Epithelial cell of esophagus (primary cell): ENCODE data around the gene TGM2.

ENCODE experiments used
- DNase-seq: peaks from one replicate; pipeline ENCODE4 v3.0.0; 2010; ENCODE audit warnings: low read depth
- H3K4me3 ChIP-seq: 2 replicates; pipeline ENCODE4 v1.5.1; 2011; ENCODE audit warnings: mild to moderate bottlenecking, low read length, control low read depth
- CTCF ChIP-seq: IDR thresholded peaks from 2 replicates; pipeline ENCODE4 v1.5.1; 2011; ENCODE audit warnings: low read depth, mild to moderate bottlenecking, low read length, control low read depth, inconsistent platforms; ENCODE audit not compliant: insufficient read depth; ENCODE audit errors: missing control alignments

Gene TGM2

GRCh38 chr20:38082894-38083293, 82.2 kb downstream of the TGM2 start:
- DNase-seq: no peak
- no peak for TF ChIP-seq CTCF
- H3K4me3 ChIP-seq: no peak overlapping the region

- no peak for DNase-seq
- no peak for TF ChIP-seq CTCF
- H3K4me3 ChIP-seq: no peak overlapping the region
These were observed 83.5 kb downstream of the TGM2 start for GRCh38 chr20:38081575-38081974.

- TF ChIP-seq CTCF: no peak
- no peak overlapping the region for H3K4me3 ChIP-seq
- no peak for DNase-seq
These were observed 85.7 kb downstream of the TGM2 start for GRCh38 chr20:38079353-38079752.

- no peak overlapping the region for H3K4me3 ChIP-seq
- DNase-seq: no peak
- TF ChIP-seq CTCF: no peak
These were observed 87.0 kb downstream of the TGM2 start for GRCh38 chr20:38078084-38078483.
